Activated T-helper 17 cell treated with anti-CD3 and anti-CD28 coated beads, Interleukin-2, amount 50 U/mL, for 72 hours (primary cell): ENCODE results near the gene GREB1. TPM values are rescaled to one million over a fixed set of nuclear protein-coding genes. Genes with fewer than 3 reads are reported as not detected.

ENCODE experiments used
- ATAC-seq: fragments of 150-1000 bp; cut with Tn5 transposase; replicated peaks from 2 replicates; pipeline ENCODE4 v1.10.0; 2021; ENCODE audit warnings: mild to moderate bottlenecking, moderate library complexity
- H3K27ac Mint-ChIP-seq: one replicate; pipeline ENCODE4 v1.8.0; 2022; ENCODE audit warnings: mixed read lengths
- H3K27me3 Mint-ChIP-seq: one replicate; pipeline ENCODE4 v1.8.0; 2022; ENCODE audit warnings: mixed read lengths
- H3K36me3 Mint-ChIP-seq: one replicate; pipeline ENCODE4 v1.8.0; 2022; ENCODE audit warnings: low read depth, mild to moderate bottlenecking, mixed read lengths
- H3K4me1 Mint-ChIP-seq: one replicate; pipeline ENCODE4 v1.8.0; 2022; ENCODE audit warnings: mixed read lengths
- H3K4me3 Mint-ChIP-seq: one replicate; pipeline ENCODE4 v1.8.0; 2022; ENCODE audit warnings: mild to moderate bottlenecking, mixed read lengths
- H3K9me3 Mint-ChIP-seq: one replicate; pipeline ENCODE4 v1.8.0; 2022; ENCODE audit warnings: mixed read lengths
- total RNA-seq, 2 donors: library from RNA; stranded (reverse); gene quantifications; one replicate each; pipeline ENCODE4 v1.2.3, GENCODE V29; 2022

GREB1 gene
- total RNA-seq, 2 donors from 2014 or later = 0.95 to 1.0 TPM

- ATAC-seq = no peak
- H3K9me3 Mint-ChIP-seq = no peaks in the 10 kb centered on the region
- H3K4me3 Mint-ChIP-seq = no peak overlapping the region
- H3K27ac Mint-ChIP-seq = no peak overlapping the region
- no peaks in the 10 kb centered on the region for H3K4me1 Mint-ChIP-seq
- H3K27me3 Mint-ChIP-seq = peaks cover 38% of the 10 kb centered on the region
- H3K36me3 Mint-ChIP-seq = no peaks in the 10 kb centered on the region
Observed at GRCh38 chr2:11677136-11678055, 143.6 kb downstream of the GREB1 start.

GRCh38 chr2:11678306-11678960 lies 144.6 kb downstream of the GREB1 start:
- Mint-ChIP-seq H3K9me3 (no peaks in the 10 kb centered on the region), H3K27me3 (peaks cover 32% of the 10 kb centered on the region), H3K4me3 (no peak overlapping the region), H3K36me3 (no peaks in the 10 kb centered on the region), H3K27ac (no peak overlapping the region), H3K4me1 (no peaks in the 10 kb centered on the region)
- no peak for ATAC-seq

GRCh38 chr2:11679016-11679415 lies 145.2 kb downstream of the GREB1 start:
- no peak for ATAC-seq
- Mint-ChIP-seq H3K9me3 (no peaks in the 10 kb centered on the region), H3K4me3 (no peak overlapping the region), H3K36me3 (no peaks in the 10 kb centered on the region), H3K27ac (no peak overlapping the region), H3K4me1 (no peaks in the 10 kb centered on the region), H3K27me3 (peaks cover 32% of the 10 kb centered on the region)

- Mint-ChIP-seq H3K9me3 (no peaks in the 10 kb centered on the region), H3K4me1 (no peaks in the 10 kb centered on the region), H3K27ac (no peak overlapping the region), H3K27me3 (peaks cover 34% of the 10 kb centered on the region), H3K4me3 (no peak overlapping the region), H3K36me3 (no peaks in the 10 kb centered on the region)
- no peak for ATAC-seq
Observed at GRCh38 chr2:11679486-11680181, 145.8 kb downstream of the GREB1 start.

- H3K9me3 Mint-ChIP-seq = no peaks in the 10 kb centered on the region
Observed at GRCh38 chr2:11680182-11680900, 146.5 kb downstream of the GREB1 start.

GRCh38 chr2:11680901-11681721 lies 147.3 kb downstream of the GREB1 start:
- H3K36me3 Mint-ChIP-seq = no peaks in the 10 kb centered on the region
- no peak for ATAC-seq
- H3K9me3 Mint-ChIP-seq = no peaks in the 10 kb centered on the region
- H3K27me3 Mint-ChIP-seq = peaks cover 24% of the 10 kb centered on the region
- H3K27ac Mint-ChIP-seq = no peak overlapping the region
- no peak overlapping the region for H3K4me3 Mint-ChIP-seq
- no peaks in the 10 kb centered on the region for H3K4me1 Mint-ChIP-seq

More at GRCh38 chr2:11680182-11680900, 146.5 kb downstream of the GREB1 start:
- no peak overlapping the region for H3K27ac Mint-ChIP-seq
- no peaks in the 10 kb centered on the region for H3K36me3 Mint-ChIP-seq
- no peak overlapping the region for H3K4me3 Mint-ChIP-seq
- peaks cover 32% of the 10 kb centered on the region for H3K27me3 Mint-ChIP-seq
- no peaks in the 10 kb centered on the region for H3K4me1 Mint-ChIP-seq
- ATAC-seq = no peak

- Mint-ChIP-seq H3K4me1 (no peaks in the 10 kb centered on the region), H3K9me3 (no peaks in the 10 kb centered on the region), H3K4me3 (no peak overlapping the region), H3K27ac (no peak overlapping the region), H3K36me3 (no peaks in the 10 kb centered on the region), H3K27me3 (peaks cover 19% of the 10 kb centered on the region)
- ATAC-seq = peak; percentile 60
Observed at GRCh38 chr2:11681722-11682589, 148.1 kb downstream of the GREB1 start.

- H3K27me3 Mint-ChIP-seq = peaks cover 17% of the 10 kb centered on the region
- H3K36me3 Mint-ChIP-seq = no peaks in the 10 kb centered on the region
- no peaks in the 10 kb centered on the region for H3K4me1 Mint-ChIP-seq
- no peak for ATAC-seq
- H3K27ac Mint-ChIP-seq = no peak overlapping the region
- no peaks in the 10 kb centered on the region for H3K9me3 Mint-ChIP-seq
- no peak overlapping the region for H3K4me3 Mint-ChIP-seq
Observed at GRCh38 chr2:11682590-11682915, 148.7 kb downstream of the GREB1 start.

GRCh38 chr2:11683476-11683875 lies 149.6 kb downstream of the GREB1 start:
- H3K36me3 Mint-ChIP-seq = no peaks in the 10 kb centered on the region
- peaks cover 5% of the 10 kb centered on the region for H3K4me1 Mint-ChIP-seq
- no peaks in the 10 kb centered on the region for H3K9me3 Mint-ChIP-seq
- no peak overlapping the region for H3K27ac Mint-ChIP-seq
- H3K27me3 Mint-ChIP-seq = peaks cover 10% of the 10 kb centered on the region
- no peak for ATAC-seq
- no peak overlapping the region for H3K4me3 Mint-ChIP-seq

GRCh38 chr2:11683966-11684365 lies 150.1 kb downstream of the GREB1 start:
- Mint-ChIP-seq H3K4me1 (peaks cover 8% of the 10 kb centered on the region), H3K9me3 (no peaks in the 10 kb centered on the region), H3K36me3 (no peaks in the 10 kb centered on the region), H3K4me3 (no peak overlapping the region), H3K27ac (no peak overlapping the region), H3K27me3 (peaks cover 10% of the 10 kb centered on the region)
- no peak for ATAC-seq

GRCh38 chr2:11684894-11685460 lies 151.1 kb downstream of the GREB1 start:
- ATAC-seq = no peak
- Mint-ChIP-seq H3K36me3 (no peaks in the 10 kb centered on the region), H3K4me1 (peaks cover 8% of the 10 kb centered on the region), H3K27ac (no peak overlapping the region), H3K9me3 (no peaks in the 10 kb centered on the region), H3K27me3 (peaks cover 10% of the 10 kb centered on the region), H3K4me3 (no peak overlapping the region)

GRCh38 chr2:11685906-11686470 lies 152.1 kb downstream of the GREB1 start:
- peaks cover 7% of the 10 kb centered on the region for H3K27me3 Mint-ChIP-seq
- no peaks in the 10 kb centered on the region for H3K36me3 Mint-ChIP-seq
- H3K9me3 Mint-ChIP-seq = no peaks in the 10 kb centered on the region
- peaks cover 8% of the 10 kb centered on the region for H3K4me1 Mint-ChIP-seq
- no peak overlapping the region for H3K4me3 Mint-ChIP-seq
- ATAC-seq = no peak
- H3K27ac Mint-ChIP-seq = no peak overlapping the region
